ENCODE results near the gene VSIG10.

Gene VSIG10

GRCh38 chr12:118089782-118090181 lies 14.0 kb downstream of the VSIG10 start:
- TF ChIP-seq TAF1 (IDR thresholded peaks at IDR 0.05; ENCODE audit: low read depth), result no peak
- TF ChIP-seq EP300 (IDR thresholded peaks at IDR 0.05; ENCODE audit: borderline replicate concordance), result no peak
- no peak for TF ChIP-seq CEBPB (IDR thresholded peaks at IDR 0.05)
- no peak for TF ChIP-seq YY1 (IDR thresholded peaks at IDR 0.05; ENCODE audit: low read depth)
- TF ChIP-seq NFIC (IDR thresholded peaks at IDR 0.05), result no peak
- no peak for TF ChIP-seq FOXM1 (IDR thresholded peaks at IDR 0.05; ENCODE audit: borderline replicate concordance, low read depth)
- no peak for TF ChIP-seq TCF12 (IDR thresholded peaks at IDR 0.05; ENCODE audit: low read depth)
- TF ChIP-seq ZBTB7A (IDR thresholded peaks at IDR 0.05; ENCODE audit: low read depth), result no peak

GRCh38 chr12:118082161-118082560 lies 21.6 kb downstream of the VSIG10 start:
- TF ChIP-seq CREB1 (IDR thresholded peaks at IDR 0.05; ENCODE audit: low read depth), result no peak
- no peak for TF ChIP-seq TCF12 (IDR thresholded peaks at IDR 0.05; ENCODE audit: low read depth)
- no peak for TF ChIP-seq NFIC (IDR thresholded peaks at IDR 0.05)
- TF ChIP-seq, protein P1, sequence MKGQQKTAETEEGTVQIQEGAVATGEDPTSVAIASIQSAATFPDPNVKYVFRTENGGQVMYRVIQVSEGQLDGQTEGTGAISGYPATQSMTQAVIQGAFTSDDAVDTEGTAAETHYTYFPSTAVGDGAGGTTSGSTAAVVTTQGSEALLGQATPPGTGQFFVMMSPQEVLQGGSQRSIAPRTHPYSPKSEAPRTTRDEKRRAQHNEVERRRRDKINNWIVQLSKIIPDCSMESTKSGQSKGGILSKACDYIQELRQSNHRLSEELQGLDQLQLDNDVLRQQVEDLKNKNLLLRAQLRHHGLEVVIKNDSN (IDR thresholded peaks at IDR 0.05), result no peak
- TF ChIP-seq FOXM1 (IDR thresholded peaks at IDR 0.05; ENCODE audit: borderline replicate concordance, low read depth), result no peak
- TF ChIP-seq EP300 (IDR thresholded peaks at IDR 0.05; ENCODE audit: borderline replicate concordance), result no peak
- no peak for TF ChIP-seq REST (IDR thresholded peaks at IDR 0.05; ENCODE audit: low read depth)
- TF ChIP-seq, protein P2, sequence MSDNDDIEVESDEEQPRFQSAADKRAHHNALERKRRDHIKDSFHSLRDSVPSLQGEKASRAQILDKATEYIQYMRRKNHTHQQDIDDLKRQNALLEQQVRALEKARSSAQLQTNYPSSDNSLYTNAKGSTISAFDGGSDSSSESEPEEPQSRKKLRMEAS (IDR thresholded peaks at IDR 0.05), result no peak
- TF ChIP-seq RAD21 (IDR thresholded peaks at IDR 0.05; ENCODE audit: low read depth), result no peak
- no peak for TF ChIP-seq EGR1 (IDR thresholded peaks at IDR 0.05)
- TF ChIP-seq YY1 (IDR thresholded peaks at IDR 0.05; ENCODE audit: low read depth), result no peak

GRCh38 chr12:118073768-118074167 lies 30.0 kb downstream of the VSIG10 start:
- TF ChIP-seq ZBTB7A (IDR thresholded peaks at IDR 0.05; ENCODE audit: low read depth) (no peak), CREB1 (IDR thresholded peaks at IDR 0.05; ENCODE audit: low read depth) (no peak)

GRCh38 chr12:118070650-118071049 lies 33.2 kb downstream of the VSIG10 start:
- TF ChIP-seq REST (IDR thresholded peaks at IDR 0.05; ENCODE audit: low read depth) (no peak), YY1 (IDR thresholded peaks at IDR 0.05; ENCODE audit: low read depth) (no peak), TCF12 (IDR thresholded peaks at IDR 0.05; ENCODE audit: low read depth) (no peak), NFIC (IDR thresholded peaks at IDR 0.05) (no peak), TAF1 (IDR thresholded peaks at IDR 0.05; ENCODE audit: low read depth) (no peak), TEAD4 (IDR thresholded peaks at IDR 0.05) (no peak), CREB1 (IDR thresholded peaks at IDR 0.05; ENCODE audit: low read depth) (no peak), FOXM1 (IDR thresholded peaks at IDR 0.05; ENCODE audit: borderline replicate concordance, low read depth) (no peak), CEBPB (IDR thresholded peaks at IDR 0.05) (no peak), EGR1 (IDR thresholded peaks at IDR 0.05) (no peak), RAD21 (IDR thresholded peaks at IDR 0.05; ENCODE audit: low read depth) (no peak)
- TF ChIP-seq, protein P1 (IDR thresholded peaks at IDR 0.05), result no peak

GRCh38 chr12:118068445-118068844 lies 35.4 kb downstream of the VSIG10 start:
- TF ChIP-seq REST (IDR thresholded peaks at IDR 0.05; ENCODE audit: low read depth), result no peak
- no peak for TF ChIP-seq ZBTB7A (IDR thresholded peaks at IDR 0.05; ENCODE audit: low read depth)
- no peak for TF ChIP-seq EGR1 (IDR thresholded peaks at IDR 0.05)
- TF ChIP-seq EP300 (IDR thresholded peaks at IDR 0.05; ENCODE audit: borderline replicate concordance), result no peak
- no peak for TF ChIP-seq NFIC (IDR thresholded peaks at IDR 0.05)
- no peak for TF ChIP-seq YY1 (IDR thresholded peaks at IDR 0.05; ENCODE audit: low read depth)
- TF ChIP-seq, protein P2 (IDR thresholded peaks at IDR 0.05), result no peak
- TF ChIP-seq TCF12 (IDR thresholded peaks at IDR 0.05; ENCODE audit: low read depth), result no peak
- TF ChIP-seq TEAD4 (IDR thresholded peaks at IDR 0.05), result no peak
- TF ChIP-seq CEBPB (IDR thresholded peaks at IDR 0.05), result no peak
- TF ChIP-seq RAD21 (IDR thresholded peaks at IDR 0.05; ENCODE audit: low read depth), result no peak
- no peak for TF ChIP-seq FOXM1 (IDR thresholded peaks at IDR 0.05; ENCODE audit: borderline replicate concordance, low read depth)
- no peak for TF ChIP-seq CREB1 (IDR thresholded peaks at IDR 0.05; ENCODE audit: low read depth)

All from Ishikawa (cell line).